H9 (cell line): Measurements from ENCODE around the gene LRG1. TPM values are rescaled to one million over a fixed set of nuclear protein-coding genes. Genes with fewer than 3 reads are reported as not detected.
A peak's percentile ranks its signal among the peaks of the same experiment; 100 is the strongest.

Experiments used
- DNase-seq: peaks from one replicate; pipeline ENCODE4 v3.0.0-alpha.2; 2017
- H2AFZ ChIP-seq: one replicate; pipeline ENCODE4 v1.6.1; 2013; ENCODE audit warnings: mild to moderate bottlenecking, low read length, control low read depth, moderate library complexity
- H2AK5ac ChIP-seq: 2 replicates; pipeline ENCODE4 v1.6.1; 2013; ENCODE audit warnings: low read length, control low read depth, mixed read lengths; ENCODE audit not compliant: insufficient read length
- H2BK120ac ChIP-seq: one replicate; pipeline ENCODE4 v1.6.1; 2013; ENCODE audit warnings: low read depth, mild to moderate bottlenecking, low read length, control low read depth, inconsistent platforms; ENCODE audit not compliant: poor library complexity, severe bottlenecking
- H2BK12ac ChIP-seq: 2 replicates; pipeline ENCODE4 v1.6.1; 2013; ENCODE audit warnings: low read length, control low read depth, mixed read lengths, low read depth; ENCODE audit not compliant: insufficient read length
- H2BK15ac ChIP-seq: 2 replicates; pipeline ENCODE4 v1.6.1; 2013; ENCODE audit warnings: low read depth, low read length, control low read depth
- H2BK20ac ChIP-seq: one replicate; pipeline ENCODE4 v1.6.1; 2013; ENCODE audit warnings: low read depth, mild to moderate bottlenecking, low read length, control low read depth, inconsistent platforms; ENCODE audit not compliant: poor library complexity, severe bottlenecking
- H2BK5ac ChIP-seq: 2 replicates; pipeline ENCODE4 v1.6.1; 2013; ENCODE audit warnings: low read length, control low read depth, mixed read lengths; ENCODE audit not compliant: insufficient read length
- H3K14ac ChIP-seq: 2 replicates; pipeline ENCODE4 v1.6.1; 2013; ENCODE audit warnings: low read length, control low read depth; ENCODE audit not compliant: insufficient read depth
- H3K18ac ChIP-seq: 2 replicates; pipeline ENCODE4 v1.6.1; 2013; ENCODE audit warnings: low read depth, mild to moderate bottlenecking, mixed read lengths, low read length, control low read depth; ENCODE audit not compliant: insufficient read length
- H3K23ac ChIP-seq: 2 replicates; pipeline ENCODE4 v1.6.1; 2013; ENCODE audit warnings: low read length, control low read depth, mixed read lengths, low read depth; ENCODE audit not compliant: insufficient read length
- H3K23me2 ChIP-seq: 2 replicates; pipeline ENCODE4 v1.6.1; 2013; ENCODE audit warnings: low read depth, mild to moderate bottlenecking, mixed read lengths, low read length, control low read depth; ENCODE audit not compliant: insufficient read length, poor library complexity, severe bottlenecking
- H3K27ac ChIP-seq: 2 replicates; pipeline ENCODE4 v1.5.1; 2013; ENCODE audit warnings: low read length, control low read depth, mixed read lengths, low read depth; ENCODE audit not compliant: insufficient read length
- H3K27me3 ChIP-seq: 2 replicates; pipeline ENCODE4 v1.6.1; 2013; ENCODE audit warnings: low read length, control low read depth, inconsistent platforms; ENCODE audit not compliant: insufficient read depth
- H3K4ac ChIP-seq: 2 replicates; pipeline ENCODE4 v1.6.1; 2013; ENCODE audit warnings: low read depth, mild to moderate bottlenecking, control low read depth, inconsistent platforms, low read length, moderate library complexity
- H3K4me1 ChIP-seq: 2 replicates; pipeline ENCODE4 v1.6.1; 2013; ENCODE audit warnings: low read length, control low read depth, inconsistent platforms; ENCODE audit not compliant: insufficient read depth
- H3K4me2 ChIP-seq: 2 replicates; pipeline ENCODE4 v1.6.1; 2013; ENCODE audit warnings: low read length, control low read depth, mixed read lengths; ENCODE audit not compliant: insufficient read length, insufficient read depth
- H3K56ac ChIP-seq: 2 replicates; pipeline ENCODE4 v1.6.1; 2013; ENCODE audit warnings: low read depth, mild to moderate bottlenecking, mixed read lengths, low read length, control low read depth; ENCODE audit not compliant: insufficient read length
- H3K79me1 ChIP-seq: 2 replicates; pipeline ENCODE4 v1.6.1; 2013; ENCODE audit warnings: low read depth, mild to moderate bottlenecking, moderate library complexity, low read length, control low read depth, inconsistent platforms; ENCODE audit not compliant: insufficient read depth, poor library complexity, severe bottlenecking
- H3K79me2 ChIP-seq: 2 replicates; pipeline ENCODE4 v1.6.1; 2013; ENCODE audit warnings: low read length, control low read depth, inconsistent platforms; ENCODE audit not compliant: insufficient read depth
- H3K9ac ChIP-seq: 2 replicates; pipeline ENCODE4 v1.6.1; 2013; ENCODE audit warnings: low read length, control low read depth, mixed read lengths; ENCODE audit not compliant: insufficient read length; ENCODE audit errors: extremely low read depth
- H3K9me3 ChIP-seq: one replicate; pipeline ENCODE4 v1.6.1; 2013; ENCODE audit warnings: low read depth, low read length, inconsistent platforms; ENCODE audit not compliant: control insufficient read depth
- H3T11ph ChIP-seq: one replicate; pipeline ENCODE4 v1.6.1; 2013; ENCODE audit warnings: mild to moderate bottlenecking, low read length, control low read depth, inconsistent platforms
- H4K20me1 ChIP-seq: one replicate; pipeline ENCODE4 v1.6.1; 2013; ENCODE audit not compliant: control insufficient read depth, insufficient read length, insufficient read depth
- H4K5ac ChIP-seq: 2 replicates; pipeline ENCODE4 v1.6.1; 2013; ENCODE audit warnings: low read depth, mild to moderate bottlenecking, mixed read lengths, low read length, control low read depth; ENCODE audit not compliant: insufficient read length
- H4K8ac ChIP-seq: replicated peaks from 2 replicates; pipeline ENCODE4 v1.6.1; 2013; ENCODE audit warnings: low read length, control low read depth, mixed read lengths, low read depth; ENCODE audit not compliant: insufficient read length
- H4K91ac ChIP-seq: 2 replicates; pipeline ENCODE4 v1.6.1; 2013; ENCODE audit warnings: low read depth, mild to moderate bottlenecking, moderate library complexity, mixed read lengths, low read length, control low read depth; ENCODE audit not compliant: insufficient read length
- H3K27ac Mint-ChIP-seq, 3 experiments: 2 replicates in 2 of 3; 3 replicates in 1 of 3; pipeline ENCODE4 v1.8.0; 2020 to 2021; ENCODE audit warnings: mixed read lengths in 3 of 3, mild to moderate bottlenecking in 1 of 3, moderate library complexity in 1 of 3
- H3K27me3 Mint-ChIP-seq: 2 replicates; pipeline ENCODE4 v1.8.0; 2021; ENCODE audit warnings: low read depth, mild to moderate bottlenecking, moderate library complexity, mixed read lengths
- H3K36me3 Mint-ChIP-seq, 3 experiments: 2 replicates in 2 of 3; 3 replicates in 1 of 3; pipeline ENCODE4 v1.8.0; 2020 to 2021; ENCODE audit warnings: low read depth in 3 of 3, mixed read lengths in 3 of 3; ENCODE audit not compliant: insufficient read depth in 1 of 3
- H3K4me1 Mint-ChIP-seq, 2 experiments: 2 replicates each; pipeline ENCODE4 v1.8.0; 2020; ENCODE audit warnings: mixed read lengths in 2 of 2
- H3K4me3 Mint-ChIP-seq, 2 experiments: 2 replicates in 1 of 2; 3 replicates in 1 of 2; pipeline ENCODE4 v1.8.0; 2020 to 2021; ENCODE audit warnings: mild to moderate bottlenecking in 2 of 2, mixed read lengths in 2 of 2, moderate library complexity in 1 of 2
- H3K9me3 Mint-ChIP-seq, 2 experiments: 2 replicates in 1 of 2; 3 replicates in 1 of 2; pipeline ENCODE4 v1.8.0; 2020; ENCODE audit warnings: mild to moderate bottlenecking in 2 of 2, mixed read lengths in 2 of 2, moderate library complexity in 1 of 2
- WGBS: extraction: QIAGEN DNeasy Blood & Tissue Kit; methylation state at CpG from one replicate; pipeline ENCODE4 v1.1.7; 2013; ENCODE audit warnings: missing lambda C conversion rate, low lambda C conversion rate, mixed read lengths; ENCODE audit not compliant: insufficient read length; ENCODE audit errors: extremely low coverage; 5-methylcytosine and 5-hydroxymethylcytosine counted together
- total RNA-seq: library from RNA; stranded (reverse); gene quantifications from 2 replicates; pipeline ENCODE4 v1.2.1, GENCODE V29; 2021
- TF ChIP-seq, protein P1 (sequence below): fragments of 200-600 bp; sonication (generic); conservative IDR thresholded peaks from 3 replicates; pipeline ENCODE4 v1.8.0; 2021; ENCODE audit warnings: antibody characterized with exemption, mild to moderate bottlenecking

Gene LRG1
- total RNA-seq, 1 experiment from 2014 or later = 0.24 TPM

DNA sequence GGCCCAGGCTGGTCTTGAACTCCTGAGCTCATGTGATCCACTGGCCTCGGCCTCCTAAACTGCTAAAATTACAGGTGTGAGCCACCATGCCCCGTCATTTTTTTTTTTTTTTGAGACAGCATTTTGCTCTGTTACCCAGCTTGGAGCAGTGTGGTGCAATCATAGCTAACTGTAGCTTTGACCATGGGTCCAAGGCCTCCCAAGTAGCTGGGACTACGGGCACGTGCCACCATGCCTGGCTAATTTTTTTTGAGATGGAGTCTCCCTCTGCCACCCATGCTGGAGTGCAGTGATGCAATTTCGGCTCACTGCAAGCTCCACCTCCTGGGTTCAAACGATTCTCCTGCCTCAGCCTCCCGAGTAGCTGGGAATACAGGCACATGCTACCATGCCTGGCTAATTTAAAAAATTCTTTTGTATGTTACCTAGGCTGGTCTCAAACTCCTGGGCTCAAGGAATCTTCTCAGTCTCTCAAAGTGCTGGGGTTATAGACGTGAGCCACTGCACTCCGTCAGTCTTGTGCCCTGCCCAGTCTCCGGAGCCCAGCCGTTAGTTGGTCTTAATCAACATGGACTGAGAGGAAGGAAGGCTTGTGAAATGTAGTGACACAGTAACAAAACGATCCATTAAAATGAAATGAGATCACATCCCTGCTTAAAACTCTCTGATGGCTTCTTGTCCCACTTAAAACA lies 1.4 kb upstream of the LRG1 start:
- Histone ChIP-seq H3K79me2 (no peaks in the 10 kb centered on the region), H2BK15ac (no peak overlapping the region), H3K23ac (no peak overlapping the region), H3K9ac (no peak overlapping the region), H2AFZ (no peak overlapping the region), H2BK120ac (no peak overlapping the region), H3T11ph (no peak overlapping the region), H2BK20ac (no peak overlapping the region), H3K4me1 (no peaks in the 10 kb centered on the region), H2BK12ac (no peak overlapping the region), H3K27me3 (no peaks in the 10 kb centered on the region), H3K4me2 (no peak overlapping the region), H2BK5ac (no peak overlapping the region), H3K9me3 (no peaks in the 10 kb centered on the region), H4K91ac (no peak overlapping the region), H4K5ac (no peak overlapping the region), H3K27ac (no peak overlapping the region), H4K8ac (no peak overlapping the region), H4K20me1 (no peaks in the 10 kb centered on the region), H3K18ac (no peak overlapping the region), H3K79me1 (no peaks in the 10 kb centered on the region), H3K23me2 (no peaks in the 10 kb centered on the region), H2AK5ac (no peak overlapping the region), H3K14ac (no peak overlapping the region), H3K4ac (no peak overlapping the region), H3K56ac (no peak overlapping the region)
- H3K4me3 Mint-ChIP-seq = no peak overlapping the region; a peak in 1 of 5 replicates
- peaks cover 0 to 5% (median 0%) of the 10 kb centered on the region in 3 experiments; a peak in 3 of 7 replicates for H3K36me3 Mint-ChIP-seq
- H3K27ac Mint-ChIP-seq = peak overlapping the region in 1 of 3 experiments; percentile 28; a peak in 1 of 7 replicates
- TF ChIP-seq, protein P1, sequence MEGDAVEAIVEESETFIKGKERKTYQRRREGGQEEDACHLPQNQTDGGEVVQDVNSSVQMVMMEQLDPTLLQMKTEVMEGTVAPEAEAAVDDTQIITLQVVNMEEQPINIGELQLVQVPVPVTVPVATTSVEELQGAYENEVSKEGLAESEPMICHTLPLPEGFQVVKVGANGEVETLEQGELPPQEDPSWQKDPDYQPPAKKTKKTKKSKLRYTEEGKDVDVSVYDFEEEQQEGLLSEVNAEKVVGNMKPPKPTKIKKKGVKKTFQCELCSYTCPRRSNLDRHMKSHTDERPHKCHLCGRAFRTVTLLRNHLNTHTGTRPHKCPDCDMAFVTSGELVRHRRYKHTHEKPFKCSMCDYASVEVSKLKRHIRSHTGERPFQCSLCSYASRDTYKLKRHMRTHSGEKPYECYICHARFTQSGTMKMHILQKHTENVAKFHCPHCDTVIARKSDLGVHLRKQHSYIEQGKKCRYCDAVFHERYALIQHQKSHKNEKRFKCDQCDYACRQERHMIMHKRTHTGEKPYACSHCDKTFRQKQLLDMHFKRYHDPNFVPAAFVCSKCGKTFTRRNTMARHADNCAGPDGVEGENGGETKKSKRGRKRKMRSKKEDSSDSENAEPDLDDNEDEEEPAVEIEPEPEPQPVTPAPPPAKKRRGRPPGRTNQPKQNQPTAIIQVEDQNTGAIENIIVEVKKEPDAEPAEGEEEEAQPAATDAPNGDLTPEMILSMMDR = no peak
- WGBS = no CpG with 5 or more reads among the region's 12 CpGs
- H3K4me1 Mint-ChIP-seq = peaks cover 6 to 9% of the 10 kb centered on the region in 2 experiments
- H3K27me3 Mint-ChIP-seq = peaks cover 23% of the 10 kb centered on the region
- H3K9me3 Mint-ChIP-seq = peaks cover 0 to 4% of the 10 kb centered on the region in 2 experiments; a peak in 2 of 5 replicates
- no peak for DNase-seq
